Gastrocnemius medialis (tissue), 4 donors: Measurements from ENCODE around the gene CMIP. TPM values are rescaled to one million over a fixed set of nuclear protein-coding genes. Genes with fewer than 3 reads are reported as not detected.

Source experiments
- ATAC-seq, 2 donors: fragments of 150-250 bp; one replicate each; pipeline ENCODE4 v1.9.1; 2016
- DNase-seq, 2 donors: peaks; one replicate each; pipeline ENCODE4 v3.0.0-alpha.2; 2019
- H3K27ac ChIP-seq, 4 donors: fragments of 200-600 bp; sonication (generic); 1 replicate in 1 of 4; 2 replicates in 3 of 4; pipeline ENCODE4 v1.5.1; 2016 to 2018; ENCODE audit warnings: mild to moderate bottlenecking in 2 of 4, moderate library complexity in 1 of 4
- H3K27me3 ChIP-seq, 3 donors: fragments of 200-600 bp; sonication (generic) in 2 of 3; 1 replicate in 1 of 3; 2 replicates in 2 of 3; pipeline versions ENCODE4 v1.5.1 to v1.6.0; 2016 to 2019; ENCODE audit warnings: mild to moderate bottlenecking in 1 of 3, moderate library complexity in 1 of 3
- H3K36me3 ChIP-seq, 2 donors: fragments of 200-600 bp; sonication (generic) in 1 of 2; one replicate each; pipeline ENCODE4 v1.5.1; 2017 to 2018
- H3K4me1 ChIP-seq, 2 donors: fragments of 200-600 bp; sonication (generic) in 1 of 2; one replicate each; pipeline ENCODE4 v1.5.1; 2016 to 2017; ENCODE audit warnings: mild to moderate bottlenecking in 2 of 2
- H3K4me3 ChIP-seq, 4 donors: fragments of 200-600 bp; sonication (generic) in 3 of 4; 1 replicate in 1 of 4; 2 replicates in 3 of 4; pipeline ENCODE4 v1.5.1; 2016 to 2019; ENCODE audit warnings: mild to moderate bottlenecking in 2 of 4
- H3K9me3 ChIP-seq, 3 donors: fragments of 200-600 bp; sonication (generic) in 2 of 3; 1 replicate in 1 of 3; 2 replicates in 2 of 3; pipeline ENCODE4 v1.5.1; 2016 to 2019
- CTCF ChIP-seq, 5 experiments: fragments of 450-650 bp in 3 of 5; fragments of 200-600 bp in 2 of 5; sonication (generic) in 2 of 5; IDR thresholded peaks in 4 of 5; conservative IDR thresholded peaks in 1 of 5; 1 replicate in 4 of 5; 2 replicates in 1 of 5; pipeline ENCODE4 v1.5.1; 2016 to 2019; ENCODE audit warnings: antibody characterized with exemption in 5 of 5, mild to moderate bottlenecking in 3 of 5, moderate library complexity in 3 of 5
- POLR2A ChIP-seq, 2 donors: fragments of 450-650 bp; IDR thresholded peaks; one replicate each; pipeline ENCODE4 v1.6.1; 2017; ENCODE audit warnings: antibody characterized with exemption in 2 of 2, mild to moderate bottlenecking in 2 of 2, moderate library complexity in 2 of 2
- in situ Hi-C, 4 donors: fragments of 200-750 bp; cut with MboI; loops; one replicate each; pipeline versions ENCODE4 v1.15.0 to v1.8.0; 2017; ENCODE audit warnings: low sequenced_read_pairs in 4 of 4
- intact Hi-C: fragments of 100-400 bp; cut with DNase I; formaldehyde crosslinking; loops from one replicate; pipeline ENCODE4 v1.15.1; 2023; ENCODE audit warnings: low total_unique reads
- total RNA-seq, 4 donors: library from RNA; depleted of rRNA; stranded (reverse); fragments of >200 nt; gene quantifications; one replicate each; pipeline versions ENCODE4 v1.1.0 to v1.2.3, GENCODE V29; 2016

The CMIP gene
- total RNA-seq, 4 donors from 2014 or later = 0.90 to 5.1 (median 2.7) TPM

DNA sequence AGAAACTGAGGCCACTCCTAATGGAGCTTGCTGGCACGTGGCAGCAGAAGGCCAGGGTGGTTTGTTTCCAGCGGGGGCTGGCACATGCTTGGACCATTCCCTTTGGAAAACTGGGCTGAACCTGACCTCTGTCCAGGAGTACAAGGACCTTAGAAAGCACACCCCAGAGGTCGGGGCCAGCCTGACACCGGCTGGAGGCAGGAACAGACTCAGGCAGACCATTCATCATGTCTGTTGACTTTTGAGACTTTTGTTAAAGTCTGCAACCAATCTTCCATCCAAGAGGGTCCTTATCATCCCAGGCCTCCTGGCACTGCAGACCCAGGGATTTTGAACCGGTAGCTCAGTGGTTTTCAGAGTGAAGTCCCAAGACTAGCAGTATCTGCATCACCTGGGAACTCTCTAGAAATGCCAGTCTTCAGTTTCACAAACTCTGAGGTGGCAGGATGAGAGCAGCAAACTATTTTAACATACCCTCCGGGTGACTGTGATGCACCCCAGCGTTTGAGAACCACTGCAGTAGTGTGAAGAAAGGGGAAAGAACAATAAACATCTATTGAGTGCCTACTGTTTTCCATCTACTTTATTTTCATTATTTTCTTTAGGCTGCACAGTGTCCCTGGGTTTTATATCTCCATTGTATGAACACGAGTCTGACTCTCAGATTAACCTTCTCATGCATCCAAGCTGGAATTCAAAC is 189.2 kb downstream of the CMIP start:
- H3K27ac ChIP-seq = no peak overlapping the region
- H3K4me3 ChIP-seq = no peak overlapping the region
- no peaks in the 10 kb centered on the region for H3K9me3 ChIP-seq
- no peaks in the 10 kb centered on the region for H3K27me3 ChIP-seq
- no peak for DNase-seq
- H3K36me3 ChIP-seq = no peaks in the 10 kb centered on the region
- no peaks in the 10 kb centered on the region for H3K4me1 ChIP-seq
- ATAC-seq = no peak
- in situ Hi-C loops = no loop called here
- no peak for TF ChIP-seq POLR2A (IDR thresholded peaks at IDR 0.05)
- no peak for TF ChIP-seq CTCF (IDR thresholded peaks at IDR 0.05 in 4 of 5, conservative IDR thresholded peaks at IDR 0.05 in 1 of 5)
- intact Hi-C loops = no loop called here

GRCh38 chr16:81634380-81635062 is 189.9 kb downstream of the CMIP start:
- in situ Hi-C loops (no loop called here), intact Hi-C loops (no loop called here)
- DNase-seq = no peak
- Histone ChIP-seq H3K27ac (no peak overlapping the region), H3K9me3 (no peaks in the 10 kb centered on the region), H3K27me3 (no peaks in the 10 kb centered on the region), H3K4me3 (no peak overlapping the region), H3K36me3 (no peaks in the 10 kb centered on the region), H3K4me1 (no peaks in the 10 kb centered on the region)
- no peak for TF ChIP-seq POLR2A (IDR thresholded peaks at IDR 0.05)
- no peak for TF ChIP-seq CTCF (IDR thresholded peaks at IDR 0.05 in 4 of 5, conservative IDR thresholded peaks at IDR 0.05 in 1 of 5)
- no peak for ATAC-seq

DNA sequence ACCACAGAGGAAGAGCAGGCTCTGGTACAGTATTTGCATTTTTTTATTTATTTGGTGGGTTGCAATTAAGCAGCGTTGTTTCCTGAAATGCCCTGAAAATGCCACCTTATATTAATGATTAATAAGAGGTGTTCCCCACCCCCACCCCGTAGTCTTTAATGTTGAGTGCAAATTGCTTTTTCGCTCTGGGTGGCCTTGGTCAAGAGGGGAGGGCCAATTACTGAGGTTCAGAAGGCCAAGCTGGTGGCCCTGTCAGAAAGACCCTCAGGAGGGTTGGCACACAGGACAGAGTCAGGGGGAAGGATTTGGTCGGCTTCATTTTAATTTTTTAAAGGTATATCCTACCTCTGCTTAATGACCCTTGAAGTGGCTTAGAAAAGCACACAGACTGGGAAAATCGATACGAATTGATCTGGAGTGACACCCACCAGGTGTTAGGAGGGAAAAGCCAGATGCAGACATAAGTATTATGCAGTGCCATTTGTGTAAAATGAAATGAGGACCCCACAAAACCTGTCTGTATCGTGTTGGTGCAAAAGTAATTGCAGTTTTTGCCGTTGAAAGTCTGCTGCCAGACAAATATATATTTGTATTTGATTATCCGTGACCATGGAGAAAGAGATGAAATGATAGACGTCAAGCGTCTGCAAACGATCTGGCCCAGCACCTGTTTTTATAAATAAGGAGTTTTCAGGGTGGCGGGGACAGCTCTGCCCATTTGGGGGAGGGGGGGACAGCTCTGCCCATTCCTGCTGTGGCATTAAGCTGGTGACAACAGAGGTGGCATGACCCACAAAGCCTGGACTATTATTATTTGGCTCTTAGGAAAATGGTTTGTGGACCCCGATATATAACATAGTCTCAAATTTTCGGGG is 190.7 kb downstream of the CMIP start:
- ATAC-seq = no peak
- no peak overlapping the region for H3K27ac ChIP-seq
- DNase-seq = no peak
- no peaks in the 10 kb centered on the region for H3K27me3 ChIP-seq
- TF ChIP-seq POLR2A (IDR thresholded peaks at IDR 0.05) (no peak), CTCF (IDR thresholded peaks at IDR 0.05 in 4 of 5, conservative IDR thresholded peaks at IDR 0.05 in 1 of 5) (no peak)
- no peaks in the 10 kb centered on the region for H3K36me3 ChIP-seq
- intact Hi-C loops (no loop called here), in situ Hi-C loops (no loop called here)
- no peaks in the 10 kb centered on the region for H3K4me1 ChIP-seq
- no peaks in the 10 kb centered on the region for H3K9me3 ChIP-seq
- H3K4me3 ChIP-seq = no peak overlapping the region

DNA sequence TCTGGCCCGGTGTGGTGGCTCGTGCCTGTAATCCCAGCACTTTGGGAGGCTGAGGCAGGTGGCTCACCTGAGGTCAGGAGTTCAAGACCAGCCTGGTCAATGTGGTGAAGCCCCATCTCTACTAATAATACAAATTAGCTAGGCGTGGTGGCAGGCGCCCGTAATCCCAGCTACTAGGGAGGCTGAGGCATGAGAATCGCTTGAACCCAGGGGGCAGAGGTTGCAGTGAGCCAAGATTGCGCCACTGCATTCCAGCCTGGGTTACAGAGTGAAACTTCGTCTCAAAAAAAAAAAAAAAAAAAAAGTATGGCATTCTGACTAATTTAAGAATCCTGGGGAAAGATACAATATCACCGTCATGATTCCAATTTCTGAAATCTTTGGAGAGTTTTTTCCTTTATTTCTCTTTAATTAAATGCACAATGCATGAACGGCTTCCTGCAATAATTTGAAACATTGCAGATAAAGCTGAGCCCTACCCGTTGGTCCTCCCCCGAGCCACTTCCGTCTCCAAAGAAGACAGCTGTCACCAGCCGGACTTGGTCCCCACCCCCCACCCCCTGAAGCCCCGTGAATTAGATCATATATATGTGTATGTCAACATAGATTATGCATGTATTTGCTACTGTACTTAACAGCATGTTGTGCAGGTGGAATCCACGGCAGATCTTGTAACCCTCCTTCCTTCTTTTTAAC is 191.8 kb downstream of the CMIP start:
- intact Hi-C loops = no loop called here
- TF ChIP-seq POLR2A (IDR thresholded peaks at IDR 0.05) (no peak), CTCF (IDR thresholded peaks at IDR 0.05 in 4 of 5, conservative IDR thresholded peaks at IDR 0.05 in 1 of 5) (no peak)
- Histone ChIP-seq H3K4me1 (no peaks in the 10 kb centered on the region), H3K27ac (no peak overlapping the region), H3K4me3 (no peak overlapping the region), H3K36me3 (no peaks in the 10 kb centered on the region), H3K9me3 (no peaks in the 10 kb centered on the region), H3K27me3 (no peaks in the 10 kb centered on the region)
- ATAC-seq (no peak), DNase-seq (no peak)
- in situ Hi-C loops = no loop called here
